Measurements from ENCODE around the gene MIA.

GRCh38 chr19:40755248-40755624 lies 20.1 kb upstream of the MIA start:
- no peak for TF ChIP-seq CTCF (IDR thresholded peaks at IDR 0.05; ENCODE audit: insufficient read depth, low read length, poor library complexity, severe bottlenecking)
- no peak for TF ChIP-seq EZH2phosphoT487 (conservative IDR thresholded peaks at IDR 0.05; ENCODE audit: low read length)
